HEK293T (cell line): ENCODE data around the gene USP53.

Experiments
- BHLHE40 ChIP-seq: fragments of 450-650 bp; IDR thresholded peaks from 2 replicates; pipeline ENCODE4 v1.6.1; 2016; ENCODE audit warnings: mild to moderate bottlenecking, moderate library complexity, borderline replicate concordance
- CTBP1 ChIP-seq: fragments of 450-650 bp; IDR thresholded peaks from 2 replicates; pipeline ENCODE4 v1.6.1; 2016; ENCODE audit warnings: borderline replicate concordance
- FOXA1 ChIP-seq: fragments of 450-650 bp; IDR thresholded peaks from 2 replicates; pipeline ENCODE4 v1.6.1; 2016; ENCODE audit warnings: mild to moderate bottlenecking
- FOXK2 ChIP-seq: fragments of 450-650 bp; IDR thresholded peaks from 2 replicates; pipeline ENCODE4 v1.6.1; 2016; ENCODE audit warnings: mild to moderate bottlenecking
- FOXM1 ChIP-seq: fragments of 450-650 bp; IDR thresholded peaks from 2 replicates; pipeline ENCODE4 v1.6.1; 2017; ENCODE audit warnings: mild to moderate bottlenecking, borderline replicate concordance
- L3MBTL2 ChIP-seq: fragments of 450-650 bp; conservative IDR thresholded peaks from 2 replicates; pipeline ENCODE4 v1.6.1; 2016; ENCODE audit warnings: mild to moderate bottlenecking
- LEF1 ChIP-seq: fragments of 450-650 bp; IDR thresholded peaks from 2 replicates; pipeline ENCODE4 v1.6.1; 2017; ENCODE audit warnings: mild to moderate bottlenecking, borderline replicate concordance
- NFRKB ChIP-seq: fragments of 450-650 bp; IDR thresholded peaks from 2 replicates; pipeline ENCODE4 v1.6.1; 2016; ENCODE audit warnings: mild to moderate bottlenecking, moderate library complexity
- SP1 ChIP-seq: fragments of 450-650 bp; IDR thresholded peaks from 2 replicates; pipeline ENCODE4 v1.6.1; 2017
- SUZ12 ChIP-seq: fragments of 450-650 bp; IDR thresholded peaks from 2 replicates; pipeline ENCODE4 v1.6.1; 2016; ENCODE audit warnings: mild to moderate bottlenecking
- TARDBP ChIP-seq: fragments of 450-650 bp; IDR thresholded peaks from 2 replicates; pipeline ENCODE4 v1.6.1; 2016
- ZNF384 ChIP-seq: fragments of 450-650 bp; IDR thresholded peaks from 2 replicates; pipeline ENCODE4 v1.6.1; 2016
- TF ChIP-seq, protein P1 (sequence below): fragments of 450-650 bp; IDR thresholded peaks from 2 replicates; pipeline ENCODE4 v1.6.1; 2016

DNA sequence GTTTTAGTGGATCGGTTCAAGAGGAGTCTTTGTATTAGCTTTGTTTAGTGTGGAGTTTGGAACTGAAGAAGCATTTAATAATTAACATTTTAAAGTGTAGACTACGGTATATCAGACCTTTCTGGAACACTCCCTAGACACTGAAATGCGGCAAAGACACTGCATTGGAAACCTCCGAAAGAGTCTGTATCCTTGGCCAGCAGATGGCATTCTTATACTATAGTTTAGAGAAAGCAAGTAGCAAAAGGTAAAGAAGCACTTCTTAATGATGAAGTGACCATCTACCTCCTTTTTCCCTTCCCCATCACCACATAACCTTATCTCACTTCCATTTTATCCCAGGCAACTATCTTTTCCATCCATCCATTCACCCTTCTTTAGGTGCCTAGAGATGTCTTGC is 101.8 kb downstream of the USP53 start:
- TF ChIP-seq NFRKB (no peak), SP1 (no peak), SUZ12 (no peak), FOXK2 (no peak), FOXM1 (no peak), BHLHE40 (no peak), ZNF384 (no peak), FOXA1 (no peak), L3MBTL2 (no peak), LEF1 (no peak), CTBP1 (no peak), TARDBP (no peak)
- TF ChIP-seq, protein P1, sequence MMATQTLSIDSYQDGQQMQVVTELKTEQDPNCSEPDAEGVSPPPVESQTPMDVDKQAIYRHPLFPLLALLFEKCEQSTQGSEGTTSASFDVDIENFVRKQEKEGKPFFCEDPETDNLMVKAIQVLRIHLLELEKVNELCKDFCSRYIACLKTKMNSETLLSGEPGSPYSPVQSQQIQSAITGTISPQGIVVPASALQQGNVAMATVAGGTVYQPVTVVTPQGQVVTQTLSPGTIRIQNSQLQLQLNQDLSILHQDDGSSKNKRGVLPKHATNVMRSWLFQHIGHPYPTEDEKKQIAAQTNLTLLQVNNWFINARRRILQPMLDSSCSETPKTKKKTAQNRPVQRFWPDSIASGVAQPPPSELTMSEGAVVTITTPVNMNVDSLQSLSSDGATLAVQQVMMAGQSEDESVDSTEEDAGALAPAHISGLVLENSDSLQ, result no peak
